Pancreas (tissue), 10 donors: ENCODE results near the gene MGAT3. TPM values are rescaled to one million over a fixed set of nuclear protein-coding genes. Genes with fewer than 3 reads are reported as not detected.

Experiments
- ATAC-seq, 4 donors: fragments of 200-7000 bp; cut with Tn5 transposase; one replicate each; pipeline versions ENCODE4 v1.8.0 to v1.9.1; 2020; ENCODE audit warnings: mild to moderate bottlenecking in 4 of 4, moderate library complexity in 4 of 4
- DNase-seq, 6 donors: peaks; one replicate each; pipeline ENCODE4 v3.0.0-alpha.2; 2020
- FAIRE-seq: peaks from 2 replicates; lab custom pipeline; 2012; peaks lifted over from hg19 to GRCh38; lab: Jason Lieb, UNC
- H3K27ac ChIP-seq, 4 donors: fragments of 200-600 bp; sonication (generic); 1 replicate in 3 of 4; 2 replicates in 1 of 4; pipeline versions ENCODE4 v1.5.0 to v1.8.0; 2020
- H3K27me3 ChIP-seq, 4 donors: fragments of 200-600 bp; one replicate each; pipeline ENCODE4 v1.8.0; 2021
- H3K36me3 ChIP-seq, 3 donors: fragments of 200-600 bp; sonication (generic) in 1 of 3; one replicate each; pipeline versions ENCODE4 v1.5.0 to v1.8.0; 2020 to 2021
- H3K4me1 ChIP-seq, 3 donors: fragments of 200-600 bp; one replicate each; pipeline ENCODE4 v1.8.0; 2021
- H3K4me3 ChIP-seq, 4 donors: fragments of 200-600 bp; sonication (generic) in 2 of 4; one replicate each; pipeline versions ENCODE4 v1.5.0 to v1.8.0; 2020 to 2021
- H3K9me3 ChIP-seq, 4 donors: fragments of 200-600 bp; one replicate each; pipeline ENCODE4 v1.8.0; 2021
- CTCF ChIP-seq, 4 donors: fragments of 200-600 bp; sonication (generic) in 3 of 4; IDR thresholded peaks; one replicate each; pipeline versions ENCODE4 v1.5.0 to v1.8.0; 2021; ENCODE audit warnings: antibody characterized with exemption in 4 of 4
- WGBS, 2 donors: extraction: QIAGEN DNeasy Blood & Tissue Kit; methylation state at CpG; one replicate each; pipeline ENCODE4 v1.1.7; 2013; 5-methylcytosine and 5-hydroxymethylcytosine counted together
- intact Hi-C, 3 donors: fragments of 100-400 bp; cut with DNase I; formaldehyde crosslinking; loops; one replicate each; pipeline versions ENCODE4 v1.11.1 to v1.14.2; 2022
- polyA plus RNA-seq, 2 donors: library from polyadenylated mRNA; stranded (reverse); fragments of 200-250 nt; gene quantifications; one replicate each; pipeline ENCODE4 v1.2.3, GENCODE V29; 2013
- total RNA-seq, 6 donors: library from RNA; stranded (reverse); fragmentation: NEBNext Ultra II Directional in 4 of 6; extraction: Animal tissue kit (Norgen Biotek cat#: 25700) in 4 of 6; gene quantifications; one replicate each; pipeline versions ENCODE4 v1.2.1 to v1.2.4, GENCODE V29; 2021 to 2023
- donor health status: healthy with polysubstance abuse.
- donor health status: DM: no; HTN: no; CAD: no; lungs with moderate emphysema.
- donor health status: DM: no; HTN: no; CAD: no.
- donor health status: control.
- donor health status: control.
- donor health status: Bipolar disorder and iron deficiency.
- donor health status: DM: yes; HTN: yes; CAD: no.
- donor health status: DM: no; HTN: no; CAD: no.
- donor health status: DM: no; HTN: no; CAD: no.
- donor health status: DM: yes; HTN: yes; CAD: no.

Gene MGAT3
- total and polyA plus RNA-seq, 8 donors = 1.5 to 4.2 (median 2.2) TPM

DNA sequence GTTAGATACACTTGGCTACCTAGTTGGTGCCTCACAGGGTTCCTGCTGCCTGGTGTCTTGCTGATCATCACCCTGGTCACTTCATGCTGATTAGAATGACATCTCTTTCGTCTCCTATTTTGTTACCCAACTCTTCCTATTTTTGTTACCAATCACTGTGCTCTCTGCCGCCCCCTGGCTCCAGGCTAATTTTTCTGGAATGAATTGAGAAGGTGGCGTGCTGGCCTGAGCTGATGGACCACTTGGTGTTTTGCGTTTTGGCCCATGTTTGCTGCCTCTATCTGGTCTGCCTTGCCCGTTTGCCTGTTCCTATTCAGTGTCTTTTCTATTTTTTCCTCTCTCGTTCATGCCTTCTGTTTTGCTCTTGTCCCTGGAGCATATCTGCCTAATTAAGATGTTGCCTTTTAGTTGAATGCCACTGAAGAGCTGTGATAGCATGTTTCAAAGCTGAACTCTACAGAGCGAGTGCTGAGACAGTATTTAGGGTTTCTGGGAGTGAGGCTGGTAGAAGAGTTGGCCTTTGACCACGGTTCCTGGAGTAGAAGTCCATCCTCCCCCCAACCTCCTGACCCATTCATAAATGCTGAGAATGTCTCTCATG is 57.7 kb downstream of the MGAT3 start:
- peak; percentile 35 to 65 (median 58) for ATAC-seq
- no peaks in the 10 kb centered on the region for H3K9me3 ChIP-seq
- no peak for FAIRE-seq
- WGBS, 2 donors = 37 to 42% methylated on average over 8 of the region's 8 CpGs
- H3K4me3 ChIP-seq = no peak overlapping the region
- peak; percentile 29 to 73 (median 60) for TF ChIP-seq CTCF (IDR thresholded peaks at IDR 0.05)
- peak in 3 of 6 donors; percentile 32 to 82 (median 66) for DNase-seq
- H3K27ac ChIP-seq = no peak overlapping the region
- intact Hi-C loops = no loop called here
- H3K4me1 ChIP-seq = peaks cover 0 to 10% (median 7%) of the 10 kb centered on the region in 3 donors
- peaks cover 6 to 43% (median 33%) of the 10 kb centered on the region in 3 donors for H3K36me3 ChIP-seq
- H3K27me3 ChIP-seq = no peaks in the 10 kb centered on the region

DNA sequence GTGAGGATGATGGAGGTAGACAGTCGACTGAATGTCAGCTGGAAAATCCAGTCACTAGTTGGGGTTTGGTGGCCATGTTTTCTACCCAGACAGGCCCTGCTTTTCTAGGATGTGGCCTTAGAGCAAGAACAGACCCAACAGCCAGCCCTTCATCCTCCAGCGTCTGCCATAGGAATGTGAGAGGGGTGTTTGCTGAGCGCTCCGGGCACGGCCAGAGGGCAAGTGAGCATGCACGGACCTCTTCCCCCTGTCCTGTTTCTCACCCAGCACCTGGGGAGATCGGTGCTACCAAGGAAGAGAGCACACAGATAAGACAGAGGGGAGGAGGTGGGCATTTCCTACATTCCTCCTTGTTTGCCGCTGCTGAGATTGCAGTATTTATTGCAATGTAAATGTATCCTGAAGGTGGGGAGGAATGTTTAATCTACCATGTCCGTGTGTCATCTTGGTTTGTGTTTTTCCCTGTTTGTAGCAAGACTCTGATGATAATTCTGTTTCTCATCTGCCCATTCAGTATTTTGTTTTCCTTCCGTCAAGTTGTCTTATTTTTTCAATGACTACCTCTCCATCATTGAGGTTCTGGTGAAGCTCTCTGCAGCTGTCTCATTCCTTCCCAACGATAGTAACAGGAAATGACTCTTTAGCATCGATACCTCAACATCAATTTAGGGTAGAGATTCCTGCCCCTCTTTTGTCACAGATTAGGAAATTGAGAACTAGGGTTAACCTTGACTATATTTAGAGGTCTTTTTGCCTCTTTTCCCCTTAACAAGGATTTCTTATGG is 58.6 kb downstream of the MGAT3 start:
- TF ChIP-seq CTCF (IDR thresholded peaks at IDR 0.05) = no peak
- intact Hi-C loops = no loop called here
- Histone ChIP-seq H3K9me3 (no peaks in the 10 kb centered on the region), H3K4me1 (peaks cover 0 to 10% (median 7%) of the 10 kb centered on the region in 3 donors), H3K4me3 (no peak overlapping the region), H3K27ac (no peak overlapping the region), H3K27me3 (no peaks in the 10 kb centered on the region), H3K36me3 (peaks cover 6 to 43% (median 33%) of the 10 kb centered on the region in 3 donors)
- 83 to 89% methylated on average over 12 of the region's 12 CpGs for WGBS, 2 donors
- FAIRE-seq (no peak), DNase-seq (no peak), ATAC-seq (no peak)

GRCh38 chr22:39517470-39517869 is 60.7 kb downstream of the MGAT3 start:
- no peak for ATAC-seq
- intact Hi-C loops = no loop called here

DNA sequence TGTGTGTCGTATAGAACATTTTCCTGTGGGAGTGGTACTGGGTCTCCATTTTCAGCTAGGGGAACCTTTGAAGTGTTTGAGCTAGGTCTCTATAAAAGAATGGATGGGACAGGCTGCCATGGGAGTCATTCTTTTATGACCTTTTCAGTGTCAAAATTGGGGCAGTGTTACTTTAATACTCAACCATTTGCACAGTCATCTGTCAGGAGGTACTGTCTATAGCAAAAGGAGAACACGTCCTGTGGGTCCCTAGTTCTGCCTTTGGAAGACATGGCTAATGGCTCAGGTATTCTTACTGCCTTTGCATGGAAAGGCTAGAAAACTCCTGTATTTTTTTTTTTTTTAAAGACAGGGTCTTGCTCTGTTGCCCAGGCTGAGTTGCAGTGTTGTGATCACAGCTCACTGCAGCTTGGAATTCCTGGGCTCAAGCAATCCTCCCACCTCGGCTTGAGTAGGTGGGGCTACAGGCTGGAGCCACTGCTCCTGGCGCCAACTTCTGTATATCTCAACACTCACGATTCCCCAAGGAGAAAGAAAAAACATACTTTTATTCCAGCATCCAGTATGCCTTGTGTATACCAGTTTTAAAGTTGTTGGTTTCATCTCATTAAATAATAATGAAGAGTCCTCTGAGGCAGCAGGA is 61.5 kb downstream of the MGAT3 start:
- H3K27me3 ChIP-seq = no peaks in the 10 kb centered on the region
- WGBS, 2 donors = 45 to 55% methylated on average over 5 of the region's 5 CpGs
- H3K4me3 ChIP-seq = no peak overlapping the region
- FAIRE-seq = no peak
- peak overlapping the region in 1 of 4 donors; percentile 97 for H3K27ac ChIP-seq
- H3K9me3 ChIP-seq = no peaks in the 10 kb centered on the region
- intact Hi-C loops = no loop called here
- no peak for ATAC-seq
- H3K36me3 ChIP-seq = peaks cover 7 to 41% (median 34%) of the 10 kb centered on the region in 3 donors
- no peak for DNase-seq
- peaks cover 0 to 16% (median 7%) of the 10 kb centered on the region in 3 donors for H3K4me1 ChIP-seq
- TF ChIP-seq CTCF (IDR thresholded peaks at IDR 0.05) = no peak

More at GRCh38 chr22:39517470-39517869, 60.7 kb downstream of the MGAT3 start:
- Histone ChIP-seq H3K36me3 (peaks cover 10 to 40% (median 34%) of the 10 kb centered on the region in 3 donors), H3K9me3 (no peaks in the 10 kb centered on the region), H3K27ac (no peak overlapping the region), H3K27me3 (no peaks in the 10 kb centered on the region), H3K4me1 (peaks cover 0 to 10% (median 7%) of the 10 kb centered on the region in 3 donors), H3K4me3 (no peak overlapping the region)
- no peak for DNase-seq
- no peak for TF ChIP-seq CTCF (IDR thresholded peaks at IDR 0.05)
- no peak for FAIRE-seq
- WGBS, 2 donors = 53 to 60% methylated on average over 3 of the region's 3 CpGs
